ENCODE measurements around the gene MFF.
"Not testable (repeated sequence)": the region's sequence is repeated elsewhere in the genome, so short reads cannot be mapped to it uniquely, and the experiment has no call there.

Gene MFF

DNA sequence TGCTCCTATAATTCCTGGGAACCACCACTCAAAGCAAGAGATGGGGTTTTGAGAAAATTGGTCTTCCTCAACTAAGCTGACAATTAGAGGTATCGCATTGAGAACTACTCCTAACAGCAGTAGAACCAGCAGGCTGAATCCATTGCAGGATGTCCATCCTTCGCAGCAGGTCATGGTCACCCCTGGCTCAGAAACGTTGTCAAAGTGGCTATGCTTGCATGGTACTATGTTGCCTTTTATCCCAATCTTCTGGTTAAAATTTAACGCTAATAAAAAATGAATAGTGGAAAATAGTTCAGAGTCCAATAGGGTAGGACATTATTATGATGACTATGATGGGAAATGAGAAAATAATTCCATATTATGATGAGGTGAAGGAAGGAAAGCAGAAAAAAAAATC lies 54.0 kb downstream of the MFF start, which contains the start of gene TM4SF20:
Gene TM4SF20, minus strand, starts transcription at position 212 of the 400 bp plus-strand sequence. Its CDS starts 38 bp downstream, at position 174.
- DNase-seq: no peak

DNA sequence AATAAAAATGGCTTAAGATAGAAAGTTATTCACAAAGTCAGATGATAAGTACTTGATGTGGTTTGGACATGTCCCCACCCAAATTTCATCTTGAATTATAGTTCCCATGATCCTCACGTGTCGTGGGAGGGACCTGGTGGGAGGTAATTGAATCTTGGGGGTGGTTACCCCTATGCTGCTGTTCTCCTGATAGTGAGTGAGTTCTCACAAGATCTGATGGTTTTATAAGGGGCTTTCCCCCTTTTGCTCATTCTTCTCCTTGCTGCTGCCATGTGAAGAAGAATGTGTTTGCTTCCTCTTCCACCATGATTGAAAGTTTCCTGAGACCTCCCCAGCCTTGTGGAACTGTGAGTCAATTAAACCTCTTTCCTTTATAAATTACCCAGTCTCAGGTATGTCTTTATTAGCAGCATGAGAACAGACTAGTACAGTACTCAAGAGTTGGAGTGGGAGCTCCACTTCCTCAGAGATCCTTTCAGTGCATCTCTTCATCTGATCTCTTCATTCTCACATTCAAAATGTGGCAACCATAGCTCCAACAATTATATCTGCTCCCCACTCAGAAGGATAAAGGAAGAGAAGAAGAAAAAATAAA lies 57.3 kb downstream of the MFF start:
- not testable (repeated sequence) for DNase-seq

DNA sequence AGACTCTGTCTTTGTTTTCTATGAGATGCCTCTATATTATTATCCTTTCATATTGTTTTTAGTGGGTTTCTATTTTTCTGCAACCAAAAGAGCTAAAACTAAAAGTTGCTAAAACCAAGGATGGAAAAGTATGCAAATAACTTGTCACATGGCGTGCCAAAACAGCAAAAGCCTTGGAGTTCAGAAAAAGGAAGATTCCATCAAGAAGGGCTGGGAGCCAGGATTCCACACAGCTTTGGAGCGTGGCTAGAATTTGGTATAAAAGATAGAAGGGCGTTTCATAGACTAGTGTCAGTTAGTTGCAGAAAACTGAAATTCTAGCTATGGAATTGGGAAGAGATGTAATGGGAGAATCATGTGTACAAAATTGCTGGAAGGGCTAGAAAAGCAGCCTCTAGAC lies 58.6 kb downstream of the MFF start:
- no peak for DNase-seq

GRCh38 chr2:227386630-227387029 lies 61.6 kb downstream of the MFF start:
- DNase-seq: no peak

- DNase-seq: not testable (repeated sequence)
Measured at GRCh38 chr2:227387583-227387982, 62.5 kb downstream of the MFF start, which contains the start of gene SCYGR1. TSS of gene SCYGR1 (minus strand) at chr2:227387949. CDS start at chr2:227387949, 0 bp downstream.

- DNase-seq: no peak
Measured at GRCh38 chr2:227388537-227389011, 63.5 kb downstream of the MFF start.

DNA sequence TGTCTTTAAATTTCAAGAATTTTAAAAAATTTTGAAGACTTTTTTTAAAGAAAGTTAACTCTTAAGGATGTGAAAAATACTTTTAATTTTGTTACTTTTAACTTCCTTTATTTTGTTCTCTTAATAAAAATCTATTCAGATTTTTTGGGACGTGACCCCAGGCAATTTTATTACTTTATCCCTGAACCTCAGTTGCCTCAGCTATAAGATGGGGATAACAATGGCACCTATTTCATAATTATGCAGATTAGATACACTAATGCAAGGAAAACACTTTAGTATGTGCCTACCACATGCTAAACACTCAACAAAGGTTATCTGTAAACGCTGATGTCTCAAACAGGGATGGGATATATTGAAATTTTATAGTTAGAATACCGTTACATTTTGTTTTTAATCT lies 64.2 kb downstream of the MFF start:
- no peak for DNase-seq

DNA sequence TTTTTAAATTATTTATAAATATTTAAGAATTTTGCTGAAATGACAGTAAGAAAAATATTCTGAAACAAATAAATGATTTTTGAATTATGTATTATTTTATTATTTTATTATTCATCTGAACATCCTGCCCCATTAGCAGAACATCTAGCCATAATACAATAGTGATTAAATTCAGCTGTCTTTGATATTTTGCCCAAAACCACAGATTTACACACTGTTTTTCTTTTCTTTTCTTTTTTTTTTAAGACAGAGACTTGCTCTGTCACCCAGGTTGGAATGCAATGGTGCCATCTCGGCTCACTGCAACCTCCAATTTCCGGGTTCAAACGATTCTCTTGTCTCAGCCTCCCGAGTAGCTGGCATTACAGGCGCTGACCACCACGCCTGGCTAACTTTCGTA lies 64.6 kb downstream of the MFF start:
- DNase-seq: no peak

- no peak for DNase-seq
Measured at GRCh38 chr2:227390468-227391256, 65.6 kb downstream of the MFF start.

GRCh38 chr2:227394401-227394800 lies 69.3 kb downstream of the MFF start:
- DNase-seq: no peak

DNA sequence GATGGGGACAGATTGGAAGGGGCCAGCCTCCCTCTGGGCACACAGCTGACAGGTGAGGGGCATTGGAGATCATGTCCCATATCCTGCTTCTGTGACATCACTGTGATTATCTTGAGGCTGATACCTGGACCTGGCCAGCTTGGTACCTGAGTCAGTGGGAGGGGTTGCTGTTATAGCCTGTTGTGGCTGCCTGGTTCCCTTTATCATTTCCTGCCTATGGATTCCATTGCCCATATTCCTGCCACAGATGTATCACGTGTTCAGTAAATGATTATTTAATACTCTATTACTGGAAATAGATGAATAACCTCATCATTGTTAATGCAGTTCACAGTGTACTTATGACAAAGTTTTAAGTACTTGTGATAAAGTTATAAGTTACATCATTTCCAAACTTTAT lies 70.5 kb downstream of the MFF start:
- DNase-seq: no peak

DNA sequence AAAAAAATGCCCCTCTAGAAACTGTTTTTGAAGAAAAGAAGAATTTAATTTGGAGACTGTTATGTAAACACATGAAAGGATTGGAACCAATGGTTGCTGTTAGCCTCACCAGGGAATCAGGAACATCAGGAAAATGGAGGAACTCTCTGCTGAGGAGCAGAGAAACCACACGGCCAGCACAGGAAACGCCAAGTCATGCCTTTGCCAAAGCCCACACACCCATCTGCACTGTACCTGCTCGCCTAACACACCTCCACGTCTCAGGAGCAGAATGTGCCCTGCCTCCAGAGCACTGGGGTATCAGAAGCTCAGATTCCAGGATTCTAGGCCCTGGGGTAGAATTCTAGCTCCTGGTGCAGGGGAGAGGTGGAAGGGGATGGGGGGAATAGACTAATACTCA lies 72.5 kb downstream of the MFF start:
- no peak for DNase-seq

- no peak for DNase-seq
Measured at GRCh38 chr2:227398684-227399670, 73.9 kb downstream of the MFF start.

- DNase-seq: no peak
Measured at GRCh38 chr2:227401550-227401949, 76.5 kb downstream of the MFF start.

DNA sequence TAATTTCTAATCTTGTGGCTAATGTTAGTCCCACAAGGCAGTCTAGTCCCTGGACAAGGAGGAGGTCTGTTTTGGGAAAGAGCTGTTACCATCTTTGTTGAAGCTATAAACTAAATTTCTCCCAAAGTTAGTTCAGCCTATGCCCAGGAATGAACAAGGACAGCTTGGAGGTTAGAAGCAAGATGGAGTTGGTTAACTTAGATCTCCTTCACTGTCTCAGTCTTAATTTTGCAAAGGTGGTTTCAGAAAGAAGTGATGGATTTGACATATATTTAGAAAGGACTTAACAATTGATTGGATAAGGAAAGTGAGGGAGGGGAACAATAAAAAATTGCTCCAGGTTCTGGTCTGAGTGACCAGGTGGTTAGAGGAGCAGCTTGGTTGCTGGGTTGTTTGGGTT lies 77.3 kb downstream of the MFF start:
- DNase-seq: no peak

DNA sequence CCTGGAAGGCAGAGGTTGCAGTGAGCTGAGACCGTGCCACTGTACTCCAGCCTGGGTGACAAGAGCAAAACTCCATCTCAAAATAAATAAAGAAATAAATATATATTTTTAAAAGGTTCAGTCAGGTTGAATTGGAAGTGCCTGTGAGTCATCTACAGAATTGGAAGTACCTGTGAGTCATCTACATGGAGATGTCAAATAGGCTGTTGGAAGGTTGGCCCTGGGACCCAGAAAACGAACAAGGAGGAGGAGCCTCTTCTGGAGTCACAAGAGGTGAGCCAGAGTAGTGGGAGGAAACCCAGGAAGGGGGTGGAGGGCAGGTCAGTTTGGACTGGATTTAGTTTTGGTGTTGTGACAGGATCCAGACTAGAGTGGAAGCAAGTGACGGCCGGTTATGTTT lies 77.9 kb downstream of the MFF start:
- no peak for DNase-seq

- no peak for DNase-seq
Measured at GRCh38 chr2:227404585-227405271, 79.7 kb downstream of the MFF start.

DNA sequence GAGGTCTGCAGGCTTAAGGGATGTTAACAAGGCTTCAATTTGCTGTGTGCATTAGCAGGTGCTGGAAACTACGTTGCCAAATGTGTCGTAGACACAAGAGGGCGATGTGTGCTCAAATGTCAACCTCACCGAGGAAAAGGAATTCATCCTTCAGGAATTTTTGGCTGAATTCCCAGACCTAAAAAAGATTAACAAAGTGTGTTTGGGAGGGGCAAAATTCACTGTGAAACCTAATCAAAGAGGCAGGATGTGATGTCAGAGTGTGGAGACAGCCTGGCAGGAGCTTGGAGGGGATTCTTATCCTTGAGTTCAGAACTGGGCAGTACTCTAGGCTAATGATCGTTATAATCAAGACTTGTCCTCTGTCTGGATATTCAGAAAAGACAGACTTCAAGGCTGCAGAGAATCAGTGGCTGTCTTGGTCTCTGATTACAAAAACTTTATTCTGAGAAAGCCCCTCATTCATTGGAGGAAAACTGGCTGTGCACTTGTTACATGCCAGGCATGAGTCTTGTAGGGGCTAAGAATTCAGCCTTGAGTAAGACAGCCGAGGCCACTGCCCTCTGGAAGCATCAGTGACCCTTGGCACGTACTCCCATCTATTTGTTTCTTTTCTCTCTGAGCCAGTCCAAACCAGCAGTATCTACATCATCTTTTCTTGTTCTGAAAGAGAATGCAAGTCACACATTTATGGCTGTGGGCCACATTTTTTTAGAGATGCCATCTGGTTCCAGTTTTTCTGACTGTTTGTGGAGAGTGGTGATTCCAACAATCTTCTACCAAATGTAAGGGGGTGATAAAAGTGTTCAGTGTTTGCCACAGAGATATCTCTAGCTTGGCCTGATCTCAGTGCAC lies 81.4 kb downstream of the MFF start:
- no peak for DNase-seq
